ENCODE data around the gene AFAP1.
A peak's percentile ranks its signal among the peaks of the same experiment; 100 is the strongest.

Gene AFAP1

DNA sequence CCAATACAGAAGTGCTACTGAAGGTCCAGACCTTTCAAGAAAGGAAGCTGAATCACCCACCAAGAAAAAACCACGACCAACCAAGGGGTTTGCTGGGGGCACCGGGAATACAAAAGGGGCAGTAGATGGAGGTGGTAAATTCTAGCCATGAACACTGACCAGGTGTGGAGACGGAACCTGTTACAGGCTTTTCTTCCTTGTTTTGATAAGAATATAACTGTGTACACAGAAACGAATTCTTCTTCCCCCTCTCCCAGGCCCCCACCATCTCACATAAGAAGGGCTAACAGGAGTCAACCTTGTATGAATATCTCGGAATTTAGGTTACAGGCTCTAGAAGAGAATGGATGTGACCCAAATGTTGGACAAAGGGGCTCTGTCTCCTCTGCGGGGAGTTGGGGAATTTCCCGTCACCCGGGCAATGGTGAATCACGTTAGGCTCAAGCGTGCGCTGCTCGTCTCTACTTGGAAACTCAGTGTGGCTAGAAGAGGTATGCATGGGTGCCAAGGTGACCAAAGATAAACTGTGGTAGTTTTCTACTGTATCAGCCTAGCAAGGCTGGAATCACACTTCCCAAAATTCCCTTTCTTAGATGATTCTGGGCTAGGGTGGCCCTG, 87.0 kb downstream of the AFAP1 start:
- H3K27ac ChIP-seq (ENCODE audit: low read length), result no peak overlapping the region
- peaks cover 24% of the 10 kb centered on the region for H3K4me1 ChIP-seq (ENCODE audit: control insufficient read depth, insufficient read depth, low read length)
- no peaks in the 10 kb centered on the region for H3K9me3 ChIP-seq (ENCODE audit: control insufficient read depth in 2 of 2, low read length in 2 of 2)
- H3K27me3 ChIP-seq (ENCODE audit: control insufficient read depth in 1 of 2, insufficient read depth in 2 of 2, low read length in 2 of 2), result no peaks in the 10 kb centered on the region
- H3K36me3 ChIP-seq (ENCODE audit: control insufficient read depth in 2 of 2, insufficient read depth in 2 of 2, low read length in 2 of 2), result peaks cover 16 to 27% of the 10 kb centered on the region in 2 donors
- H3K9ac ChIP-seq (ENCODE audit: low read length in 2 of 2), result no peak overlapping the region
- no peak overlapping the region for H3K4me3 ChIP-seq (ENCODE audit: low read length in 2 of 2)

DNA sequence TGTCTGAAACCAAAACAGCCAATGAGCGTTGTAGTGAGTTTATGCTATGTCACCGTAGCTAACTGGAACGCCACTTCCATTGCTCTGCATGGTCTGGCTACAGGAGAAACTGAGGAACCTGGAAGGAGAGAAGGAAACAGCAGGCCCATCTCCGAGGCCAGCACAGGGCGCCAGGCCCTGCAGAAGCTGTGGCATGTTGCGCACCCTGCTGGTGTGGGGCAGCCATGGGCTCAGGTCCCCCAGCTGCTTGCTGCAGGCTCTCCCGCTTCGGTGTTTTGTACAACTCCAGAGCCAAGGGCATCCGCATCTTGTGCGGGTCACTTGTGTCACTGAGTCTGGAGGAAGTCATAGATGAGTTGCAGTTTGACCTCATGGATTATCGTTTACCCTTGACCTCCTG, 89.2 kb downstream of the AFAP1 start:
- peaks cover 16 to 27% of the 10 kb centered on the region in 2 donors for H3K36me3 ChIP-seq (ENCODE audit: control insufficient read depth in 2 of 2, insufficient read depth in 2 of 2, low read length in 2 of 2)
- peaks cover 27% of the 10 kb centered on the region for H3K4me1 ChIP-seq (ENCODE audit: control insufficient read depth, insufficient read depth, low read length)
- no peak overlapping the region for H3K9ac ChIP-seq (ENCODE audit: low read length in 2 of 2)
- H3K27ac ChIP-seq (ENCODE audit: low read length), result no peak overlapping the region
- no peak overlapping the region for H3K4me3 ChIP-seq (ENCODE audit: low read length in 2 of 2)
- H3K9me3 ChIP-seq (ENCODE audit: control insufficient read depth in 2 of 2, low read length in 2 of 2), result no peaks in the 10 kb centered on the region
- H3K27me3 ChIP-seq (ENCODE audit: control insufficient read depth in 1 of 2, insufficient read depth in 2 of 2, low read length in 2 of 2), result no peaks in the 10 kb centered on the region

DNA sequence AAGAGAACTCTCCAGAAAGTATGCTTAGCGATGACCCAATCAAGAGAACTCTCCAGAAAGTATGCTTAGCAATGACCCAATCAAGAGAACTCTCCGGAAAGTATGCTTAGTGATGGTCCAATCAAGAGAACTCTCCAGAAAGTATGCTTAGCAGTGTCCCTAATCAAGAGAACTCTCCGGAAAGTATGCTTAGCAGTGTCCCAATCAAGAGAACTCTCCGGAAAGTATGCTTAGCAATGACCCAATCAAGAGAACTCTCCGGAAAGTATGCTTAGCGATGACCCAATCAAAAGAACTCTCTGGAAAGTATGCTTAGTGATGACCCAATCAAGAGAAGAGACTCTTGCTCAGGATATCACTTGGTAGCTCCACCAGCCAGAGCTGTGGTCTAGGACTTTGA, 92.5 kb downstream of the AFAP1 start:
- Histone ChIP-seq H3K9me3 (ENCODE audit: control insufficient read depth in 2 of 2, low read length in 2 of 2) (no peaks in the 10 kb centered on the region), H3K9ac (ENCODE audit: low read length in 2 of 2) (no peak overlapping the region), H3K4me3 (ENCODE audit: low read length in 2 of 2) (no peak overlapping the region), H3K36me3 (ENCODE audit: control insufficient read depth in 2 of 2, insufficient read depth in 2 of 2, low read length in 2 of 2) (peaks cover 9% of the 10 kb centered on the region in 2 donors), H3K4me1 (ENCODE audit: control insufficient read depth, insufficient read depth, low read length) (peaks cover 51% of the 10 kb centered on the region), H3K27me3 (ENCODE audit: control insufficient read depth in 1 of 2, insufficient read depth in 2 of 2, low read length in 2 of 2) (no peaks in the 10 kb centered on the region), H3K27ac (ENCODE audit: low read length) (no peak overlapping the region)

DNA sequence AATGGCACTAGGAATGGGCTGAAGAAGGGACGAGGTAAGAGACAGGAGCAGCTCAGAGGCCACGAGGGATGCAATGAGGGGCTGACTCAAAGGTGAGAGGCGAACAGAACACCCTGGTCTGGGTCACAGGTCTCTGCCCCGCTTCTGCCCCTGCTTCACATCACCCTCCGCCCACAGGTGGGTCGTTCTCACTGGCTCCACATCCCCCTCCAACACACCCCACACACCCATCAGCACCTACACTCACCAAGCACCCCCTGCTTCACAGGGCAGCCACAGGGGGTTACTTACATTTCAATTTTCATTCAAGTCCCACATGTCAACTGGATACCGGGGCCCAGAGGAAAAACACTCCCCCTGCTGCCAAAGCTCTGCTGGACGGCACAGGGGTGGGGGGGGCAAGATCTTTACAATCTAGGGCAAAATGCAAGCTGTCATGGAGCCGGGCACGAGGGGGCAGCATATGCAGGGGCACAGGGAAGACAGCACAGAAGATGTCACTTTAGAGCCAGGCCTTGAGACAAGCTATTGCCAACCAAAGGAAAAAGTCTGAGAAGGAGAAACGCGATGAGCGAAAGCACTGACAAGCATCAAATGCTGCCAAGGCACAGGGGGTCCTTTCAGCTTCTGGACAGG, 94.0 kb downstream of the AFAP1 start:
- Histone ChIP-seq H3K9ac (ENCODE audit: low read length in 2 of 2) (no peak overlapping the region), H3K36me3 (ENCODE audit: control insufficient read depth in 2 of 2, insufficient read depth in 2 of 2, low read length in 2 of 2) (peaks cover 5 to 8% of the 10 kb centered on the region in 2 donors), H3K4me1 (ENCODE audit: control insufficient read depth, insufficient read depth, low read length) (peaks cover 52% of the 10 kb centered on the region), H3K27ac (ENCODE audit: low read length) (no peak overlapping the region), H3K4me3 (ENCODE audit: low read length in 2 of 2) (no peak overlapping the region), H3K27me3 (ENCODE audit: control insufficient read depth in 1 of 2, insufficient read depth in 2 of 2, low read length in 2 of 2) (no peaks in the 10 kb centered on the region), H3K9me3 (ENCODE audit: control insufficient read depth in 2 of 2, low read length in 2 of 2) (no peaks in the 10 kb centered on the region)

DNA sequence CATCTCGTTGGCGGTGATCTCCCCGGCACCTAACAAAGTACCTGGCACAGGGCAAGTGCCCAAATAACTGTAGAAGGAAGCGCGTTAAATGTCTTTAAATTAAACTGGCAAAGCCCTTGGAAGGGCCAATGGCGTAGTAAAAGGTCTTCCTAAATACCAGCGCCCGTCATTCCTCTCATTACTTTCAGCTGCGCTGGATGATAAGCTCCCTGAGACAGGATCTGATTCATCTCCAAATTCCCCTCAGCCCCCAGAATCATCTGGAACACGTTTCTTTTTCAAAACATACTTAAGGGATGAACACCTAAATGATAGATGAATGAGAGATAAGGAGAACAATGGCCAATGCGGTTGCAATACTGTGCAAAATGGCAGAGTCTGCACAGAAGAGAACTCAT, 95.1 kb downstream of the AFAP1 start:
- Histone ChIP-seq H3K4me1 (ENCODE audit: control insufficient read depth, insufficient read depth, low read length) (peaks cover 51% of the 10 kb centered on the region), H3K36me3 (ENCODE audit: control insufficient read depth in 2 of 2, insufficient read depth in 2 of 2, low read length in 2 of 2) (peaks cover 1 to 10% of the 10 kb centered on the region in 2 donors), H3K27me3 (ENCODE audit: control insufficient read depth in 1 of 2, insufficient read depth in 2 of 2, low read length in 2 of 2) (no peaks in the 10 kb centered on the region), H3K9ac (ENCODE audit: low read length in 2 of 2) (no peak overlapping the region), H3K4me3 (ENCODE audit: low read length in 2 of 2) (no peak overlapping the region), H3K27ac (ENCODE audit: low read length) (peak overlapping the region; percentile 90), H3K9me3 (ENCODE audit: control insufficient read depth in 2 of 2, low read length in 2 of 2) (no peaks in the 10 kb centered on the region)

DNA sequence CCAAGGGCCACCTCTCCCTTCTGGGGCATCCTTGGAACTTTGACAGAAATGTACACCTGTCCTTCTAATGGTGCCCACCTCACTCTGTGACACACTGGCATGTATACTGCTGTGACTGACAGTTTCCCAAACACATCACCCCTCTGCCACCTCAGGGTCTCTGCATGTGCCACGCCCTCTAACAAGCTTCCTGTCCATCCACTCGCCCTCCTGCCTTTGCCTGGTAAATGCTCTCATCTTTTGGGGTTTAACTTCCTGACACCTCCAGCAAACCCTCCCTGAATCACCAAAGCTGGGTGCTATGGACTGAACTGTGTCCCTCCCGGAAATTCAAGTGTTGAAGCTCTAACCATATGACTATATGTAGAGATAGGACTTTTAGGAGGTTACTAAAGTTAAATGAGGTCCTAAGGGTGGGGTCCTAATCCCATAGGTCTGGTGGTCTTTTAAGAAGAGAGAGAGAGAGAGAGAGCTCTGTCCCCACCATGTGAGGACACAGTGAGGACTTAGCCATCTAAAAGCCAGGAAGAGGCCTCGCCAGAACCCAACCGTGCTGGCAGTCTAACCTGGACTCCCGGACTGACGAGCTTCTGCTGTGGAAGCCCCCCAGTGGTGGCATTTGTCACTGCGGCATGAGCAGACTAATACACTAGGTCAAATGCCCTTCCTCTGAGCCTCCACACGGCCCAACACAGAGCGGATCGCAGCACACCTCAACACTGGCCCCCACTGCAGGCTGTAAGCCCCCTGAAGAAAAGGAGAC, 95.6 kb downstream of the AFAP1 start:
- Histone ChIP-seq H3K27ac (ENCODE audit: low read length) (peak overlapping the region; percentile 90), H3K4me1 (ENCODE audit: control insufficient read depth, insufficient read depth, low read length) (peaks cover 47% of the 10 kb centered on the region), H3K9ac (ENCODE audit: low read length in 2 of 2) (peak overlapping the region in 1 of 2 donors; percentile 65), H3K36me3 (ENCODE audit: control insufficient read depth in 2 of 2, insufficient read depth in 2 of 2, low read length in 2 of 2) (peaks cover 4 to 10% of the 10 kb centered on the region in 2 donors), H3K9me3 (ENCODE audit: control insufficient read depth in 2 of 2, low read length in 2 of 2) (no peaks in the 10 kb centered on the region), H3K4me3 (ENCODE audit: low read length in 2 of 2) (peak overlapping the region in 1 of 2 donors; percentile 13), H3K27me3 (ENCODE audit: control insufficient read depth in 1 of 2, insufficient read depth in 2 of 2, low read length in 2 of 2) (no peaks in the 10 kb centered on the region)

DNA sequence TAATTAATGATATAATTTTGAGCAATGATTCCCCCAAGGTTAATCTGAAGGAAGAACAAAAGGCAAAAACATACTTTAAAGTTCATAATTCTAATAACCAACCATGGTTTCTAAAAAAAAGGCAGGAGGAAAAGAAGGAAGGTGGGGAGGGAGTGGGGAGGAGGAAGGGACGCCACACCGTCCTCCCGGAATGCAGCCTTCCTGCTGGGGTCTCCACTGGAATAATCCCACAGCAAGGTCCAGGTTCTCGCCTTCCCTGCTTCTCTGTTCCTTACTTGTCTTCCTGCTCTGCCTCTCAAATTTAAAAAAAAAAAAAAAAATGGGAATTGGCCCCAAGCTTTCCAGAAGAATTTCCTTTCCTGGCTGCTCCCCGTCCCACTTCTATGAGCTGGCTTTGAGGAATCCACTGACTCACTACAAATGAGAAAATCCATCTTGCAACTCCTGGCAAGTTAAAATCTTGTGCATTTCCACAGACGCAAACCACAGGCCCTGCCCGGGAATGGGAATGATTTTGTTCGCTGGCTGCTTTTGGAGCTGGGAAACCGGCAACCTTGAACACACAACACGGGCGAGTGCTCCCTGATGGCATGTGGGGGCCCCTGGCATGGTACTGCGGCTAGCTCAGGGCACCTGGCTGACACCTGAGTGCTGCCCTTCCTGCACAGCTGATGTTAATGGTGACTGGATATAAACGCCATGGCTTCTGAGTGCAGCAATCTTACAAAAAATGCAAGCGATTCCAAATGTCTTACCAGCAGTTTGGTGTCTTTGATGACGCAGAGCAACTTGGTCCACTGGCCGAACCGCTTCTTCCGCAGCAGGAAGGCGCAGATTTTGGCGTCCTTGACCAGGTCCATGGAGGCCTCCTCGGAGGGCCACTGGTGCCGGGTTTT, 97.0 kb downstream of the AFAP1 start:
- peak overlapping the region; percentile 90 for H3K27ac ChIP-seq (ENCODE audit: low read length)
- H3K36me3 ChIP-seq (ENCODE audit: control insufficient read depth in 2 of 2, insufficient read depth in 2 of 2, low read length in 2 of 2), result peaks cover 4 to 14% of the 10 kb centered on the region in 2 donors
- H3K4me3 ChIP-seq (ENCODE audit: low read length in 2 of 2), result peak overlapping the region; percentile 48 to 59
- peaks cover 38% of the 10 kb centered on the region for H3K4me1 ChIP-seq (ENCODE audit: control insufficient read depth, insufficient read depth, low read length)
- peak overlapping the region; percentile 64 to 65 for H3K9ac ChIP-seq (ENCODE audit: low read length in 2 of 2)
- no peaks in the 10 kb centered on the region for H3K27me3 ChIP-seq (ENCODE audit: control insufficient read depth in 1 of 2, insufficient read depth in 2 of 2, low read length in 2 of 2)
- no peaks in the 10 kb centered on the region for H3K9me3 ChIP-seq (ENCODE audit: control insufficient read depth in 2 of 2, low read length in 2 of 2)

DNA sequence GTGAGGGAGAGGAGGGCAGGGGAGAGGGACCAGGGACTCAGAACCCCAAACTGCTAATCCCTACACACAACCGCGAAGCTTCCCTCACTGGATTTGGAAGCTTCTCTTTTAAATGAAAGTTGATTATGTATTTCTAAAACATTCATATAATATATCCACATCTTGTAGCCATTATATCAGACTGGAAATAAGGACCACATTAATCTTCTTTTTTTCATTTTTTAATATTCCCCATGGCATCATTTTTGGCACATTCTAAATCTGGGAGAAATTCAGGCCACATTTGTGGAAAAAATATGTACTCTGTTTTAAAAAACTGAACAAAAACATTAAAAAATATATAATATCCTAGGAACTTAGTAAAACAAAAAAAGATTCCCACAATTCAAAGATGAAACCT, 97.8 kb downstream of the AFAP1 start:
- H3K27me3 ChIP-seq (ENCODE audit: control insufficient read depth in 1 of 2, insufficient read depth in 2 of 2, low read length in 2 of 2), result no peaks in the 10 kb centered on the region
- peaks cover 33% of the 10 kb centered on the region for H3K4me1 ChIP-seq (ENCODE audit: control insufficient read depth, insufficient read depth, low read length)
- H3K9ac ChIP-seq (ENCODE audit: low read length in 2 of 2), result peak overlapping the region in 1 of 2 donors; percentile 35
- H3K27ac ChIP-seq (ENCODE audit: low read length), result peak overlapping the region; percentile 90
- H3K36me3 ChIP-seq (ENCODE audit: control insufficient read depth in 2 of 2, insufficient read depth in 2 of 2, low read length in 2 of 2), result peaks cover 4 to 17% of the 10 kb centered on the region in 2 donors
- no peaks in the 10 kb centered on the region for H3K9me3 ChIP-seq (ENCODE audit: control insufficient read depth in 2 of 2, low read length in 2 of 2)
- no peak overlapping the region for H3K4me3 ChIP-seq (ENCODE audit: low read length in 2 of 2)

DNA sequence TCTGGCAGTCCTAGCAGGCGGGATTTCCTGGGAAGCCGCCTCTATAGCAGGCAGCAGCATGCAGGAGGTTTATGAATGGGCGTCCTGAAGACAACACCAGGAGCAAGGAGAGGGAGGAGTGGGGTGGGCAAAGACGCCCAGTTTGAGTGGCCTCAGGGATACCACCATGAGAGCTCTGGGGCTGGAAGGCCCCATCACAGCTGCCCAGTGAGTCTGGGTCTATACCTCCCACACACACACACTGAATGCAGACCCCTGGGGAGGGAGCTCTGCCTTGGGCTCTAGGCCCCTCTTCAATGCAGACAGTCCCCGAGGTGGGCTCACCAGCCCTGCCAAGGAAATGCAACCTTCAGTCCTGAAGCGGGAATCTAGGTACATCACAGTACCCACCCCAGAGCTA, 98.6 kb downstream of the AFAP1 start:
- Histone ChIP-seq H3K9me3 (ENCODE audit: control insufficient read depth in 2 of 2, low read length in 2 of 2) (no peaks in the 10 kb centered on the region), H3K9ac (ENCODE audit: low read length in 2 of 2) (no peak overlapping the region), H3K36me3 (ENCODE audit: control insufficient read depth in 2 of 2, insufficient read depth in 2 of 2, low read length in 2 of 2) (peaks cover 4 to 21% of the 10 kb centered on the region in 2 donors), H3K27me3 (ENCODE audit: control insufficient read depth in 1 of 2, insufficient read depth in 2 of 2, low read length in 2 of 2) (no peaks in the 10 kb centered on the region), H3K4me1 (ENCODE audit: control insufficient read depth, insufficient read depth, low read length) (peaks cover 33% of the 10 kb centered on the region), H3K27ac (ENCODE audit: low read length) (peak overlapping the region; percentile 49), H3K4me3 (ENCODE audit: low read length in 2 of 2) (no peak overlapping the region)

DNA sequence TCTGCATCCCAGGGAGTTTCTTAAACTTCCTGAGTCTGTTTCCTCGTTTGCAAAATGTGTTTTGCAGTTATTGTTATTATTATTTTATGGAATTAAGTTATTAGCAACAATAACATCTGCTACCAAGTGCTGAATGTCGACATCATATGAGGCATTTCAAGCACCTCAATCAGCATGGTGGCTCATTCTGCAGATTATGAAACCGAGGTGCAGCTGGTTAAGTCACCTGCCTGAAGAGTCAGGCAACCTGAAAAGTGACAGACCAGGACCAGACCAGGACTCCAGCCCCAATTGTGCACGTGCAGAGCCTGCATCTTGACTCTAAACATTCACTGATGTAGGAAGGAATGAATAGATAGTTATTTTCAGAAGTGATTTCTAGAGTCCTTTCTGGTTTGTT, 99.8 kb downstream of the AFAP1 start:
- H3K9me3 ChIP-seq (ENCODE audit: control insufficient read depth in 2 of 2, low read length in 2 of 2), result no peaks in the 10 kb centered on the region
- H3K36me3 ChIP-seq (ENCODE audit: control insufficient read depth in 2 of 2, insufficient read depth in 2 of 2, low read length in 2 of 2), result peaks cover 4 to 21% of the 10 kb centered on the region in 2 donors
- peaks cover 24% of the 10 kb centered on the region for H3K4me1 ChIP-seq (ENCODE audit: control insufficient read depth, insufficient read depth, low read length)
- no peak overlapping the region for H3K27ac ChIP-seq (ENCODE audit: low read length)
- no peaks in the 10 kb centered on the region for H3K27me3 ChIP-seq (ENCODE audit: control insufficient read depth in 1 of 2, insufficient read depth in 2 of 2, low read length in 2 of 2)
- no peak overlapping the region for H3K9ac ChIP-seq (ENCODE audit: low read length in 2 of 2)
- H3K4me3 ChIP-seq (ENCODE audit: low read length in 2 of 2), result no peak overlapping the region
